ENCODE results near the gene PPDPF. TPM values are rescaled to one million over a fixed set of nuclear protein-coding genes. Genes with fewer than 3 reads are reported as not detected.

The PPDPF gene
- total and polyA plus RNA-seq, 5 experiments from 2014 or later: 47.4 to 229 (median 93.1) TPM

- no peak for ATAC-seq
- Mint-ChIP-seq H3K27ac (no peak overlapping the region), H3K4me3 (no peak overlapping the region), H3K9me3 (peaks cover 0 to 10% (median 0%) of the 10 kb centered on the region in 9 donors), H3K36me3 (no peaks in the 10 kb centered on the region), H3K27me3 (peaks cover 0 to 49% (median 14%) of the 10 kb centered on the region in 5 donors), H3K4me1 (peaks cover 0 to under 1% (median 0%) of the 10 kb centered on the region in 4 donors)
- DNase-seq: no peak
- POLR2A ChIA-PET: no interaction called here
Observed at GRCh38 chr20:63491078-63491477, 29.5 kb upstream of the PPDPF start.

GRCh38 chr20:63491635-63492230 lies 28.8 kb upstream of the PPDPF start:
- POLR2A ChIA-PET: no interaction called here
- no peak for DNase-seq
- H3K9me3 Mint-ChIP-seq: peaks cover 0 to 10% (median 0%) of the 10 kb centered on the region in 9 donors
- H3K36me3 Mint-ChIP-seq: no peaks in the 10 kb centered on the region
- H3K4me3 Mint-ChIP-seq: no peak overlapping the region
- peak overlapping the region in 1 of 10 donors; percentile 4 for H3K27ac Mint-ChIP-seq
- no peak for ATAC-seq
- H3K27me3 Mint-ChIP-seq: peaks cover 1 to 45% (median 15%) of the 10 kb centered on the region in 5 donors
- H3K4me1 Mint-ChIP-seq: peaks cover 0 to 2% (median 1%) of the 10 kb centered on the region in 4 donors

GRCh38 chr20:63492518-63492917 lies 28.0 kb upstream of the PPDPF start:
- Mint-ChIP-seq H3K36me3 (no peaks in the 10 kb centered on the region), H3K9me3 (peaks cover 0 to 10% (median 0%) of the 10 kb centered on the region in 9 donors), H3K27ac (no peak overlapping the region), H3K27me3 (peaks cover 2 to 47% (median 19%) of the 10 kb centered on the region in 5 donors), H3K4me3 (no peak overlapping the region), H3K4me1 (peaks cover 0 to 4% (median 1%) of the 10 kb centered on the region in 4 donors)
- no peak for DNase-seq
- POLR2A ChIA-PET: no interaction called here
- no peak for ATAC-seq

DNA sequence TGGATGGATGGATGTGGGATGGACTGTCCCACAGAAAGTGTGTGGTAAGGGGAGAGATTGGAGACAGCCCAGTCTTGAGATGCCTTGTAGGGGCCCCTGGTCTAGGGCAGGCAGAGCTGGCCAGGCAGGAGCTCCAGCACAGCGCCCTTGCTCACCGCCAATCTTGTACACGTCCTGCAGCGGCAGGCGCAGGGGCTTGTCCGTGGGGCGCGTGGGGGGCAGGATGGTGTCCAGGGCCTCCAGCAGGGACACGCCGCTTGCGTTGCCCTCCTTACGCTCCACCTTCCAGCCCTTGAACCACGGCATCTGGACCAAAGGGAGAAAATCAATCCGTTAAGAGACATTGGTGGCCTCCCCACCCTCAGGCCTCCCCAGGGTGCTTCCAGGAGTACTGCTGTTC lies 27.6 kb upstream of the PPDPF start:
- Mint-ChIP-seq H3K27me3 (peaks cover 3 to 49% (median 19%) of the 10 kb centered on the region in 5 donors), H3K27ac (no peak overlapping the region), H3K4me3 (no peak overlapping the region), H3K4me1 (peaks cover 0 to 4% (median 1%) of the 10 kb centered on the region in 4 donors), H3K9me3 (peaks cover 0 to 10% (median 0%) of the 10 kb centered on the region in 9 donors), H3K36me3 (no peaks in the 10 kb centered on the region)
- ATAC-seq (no peak), DNase-seq (no peak)
- POLR2A ChIA-PET: interaction anchor here (1.3 kb wide), 1 partner anchor 28 kb away, joined by 5 read pairs; the partner anchor contains the start of gene PPDPF

DNA sequence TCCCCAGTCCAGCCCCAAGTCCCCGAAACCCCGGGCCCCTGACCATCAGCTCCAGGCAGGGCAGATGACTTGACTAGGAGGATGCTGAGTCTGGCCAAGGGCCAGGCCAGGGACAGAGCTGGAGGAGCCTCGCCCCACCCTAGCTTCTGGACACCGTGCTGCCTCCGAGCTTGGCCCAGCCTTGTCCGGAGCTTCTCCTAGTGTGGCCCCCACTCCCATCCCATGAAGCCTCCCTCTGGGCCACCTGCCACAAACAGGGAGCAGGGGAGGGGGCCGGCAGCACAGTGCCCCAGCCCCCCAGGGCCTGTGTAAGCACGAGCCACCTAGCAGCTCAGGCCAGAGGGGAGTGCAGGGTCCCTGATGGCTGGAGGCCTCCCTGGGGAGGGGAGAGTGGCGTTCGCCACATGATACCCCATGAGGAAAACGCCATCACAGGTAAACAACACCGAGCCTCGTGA lies 27.0 kb upstream of the PPDPF start:
- H3K4me1 Mint-ChIP-seq: peaks cover 0 to 4% (median 1%) of the 10 kb centered on the region in 4 donors
- ATAC-seq (no peak), DNase-seq (no peak)
- H3K9me3 Mint-ChIP-seq: peaks cover 0 to 10% (median 0%) of the 10 kb centered on the region in 9 donors
- peaks cover 3 to 52% (median 19%) of the 10 kb centered on the region in 5 donors for H3K27me3 Mint-ChIP-seq
- no peaks in the 10 kb centered on the region for H3K36me3 Mint-ChIP-seq
- H3K4me3 Mint-ChIP-seq: no peak overlapping the region
- H3K27ac Mint-ChIP-seq: no peak overlapping the region
- POLR2A ChIA-PET: interaction anchor here (1.3 kb wide), 1 partner anchor 27 kb away, joined by 5 read pairs; the partner anchor contains the start of gene PPDPF

- POLR2A ChIA-PET: interaction anchor here (1.3 kb wide), 1 partner anchor 27 kb away, joined by 5 read pairs; the partner anchor contains the start of gene PPDPF
- Mint-ChIP-seq H3K36me3 (no peaks in the 10 kb centered on the region), H3K4me3 (no peak overlapping the region), H3K9me3 (peaks cover 0 to 10% (median 0%) of the 10 kb centered on the region in 9 donors), H3K27ac (no peak overlapping the region), H3K27me3 (peaks cover 3 to 50% (median 19%) of the 10 kb centered on the region in 5 donors), H3K4me1 (peaks cover 0 to 4% (median 1%) of the 10 kb centered on the region in 4 donors)
- no peak for ATAC-seq
- DNase-seq: no peak
Observed at GRCh38 chr20:63494084-63494419, 26.5 kb upstream of the PPDPF start.

DNA sequence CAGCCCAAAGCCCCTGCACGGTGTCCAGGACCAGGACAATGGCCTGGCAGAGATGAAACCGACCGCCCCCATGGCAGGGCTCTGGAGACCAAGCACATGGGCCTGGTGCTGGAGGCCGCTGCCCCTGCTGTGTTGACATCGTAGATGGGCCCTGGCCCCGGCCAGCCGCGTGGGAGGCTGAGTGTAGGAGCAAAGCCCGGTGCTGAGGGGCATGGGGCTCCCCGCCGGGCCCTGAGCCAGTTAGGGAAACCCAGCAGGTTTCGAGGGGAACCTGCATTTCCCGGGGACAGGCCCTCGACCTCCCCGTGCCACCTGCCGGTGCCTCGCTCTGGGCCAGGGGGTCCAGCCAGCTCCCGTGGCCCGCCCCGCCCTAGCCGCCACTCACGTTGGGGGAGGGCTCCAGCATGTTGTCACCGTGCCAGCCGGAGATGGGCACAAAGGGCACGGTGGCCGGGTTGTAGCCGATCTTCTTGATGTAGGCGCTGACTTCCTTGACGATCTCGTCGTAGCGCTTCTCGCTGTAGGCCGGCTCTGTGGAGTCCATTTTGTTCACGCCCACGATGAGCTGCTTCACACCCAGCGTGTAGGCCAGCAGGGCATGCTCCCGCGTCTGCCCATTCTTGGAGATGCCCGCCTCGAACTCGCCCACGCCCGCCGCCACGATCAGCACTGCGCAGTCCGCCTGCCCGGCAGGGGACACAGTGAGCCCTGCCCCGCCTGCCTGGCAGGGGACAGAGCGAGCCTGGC lies 26.0 kb upstream of the PPDPF start:
- Mint-ChIP-seq H3K4me3 (no peak overlapping the region), H3K36me3 (no peaks in the 10 kb centered on the region), H3K27ac (no peak overlapping the region), H3K9me3 (peaks cover 0 to 10% (median 0%) of the 10 kb centered on the region in 9 donors), H3K27me3 (peaks cover 3 to 49% (median 19%) of the 10 kb centered on the region in 5 donors), H3K4me1 (peaks cover 0 to 4% (median 1%) of the 10 kb centered on the region in 4 donors)
- DNase-seq (no peak), ATAC-seq (no peak)
- POLR2A ChIA-PET: no interaction called here

- no peak for ATAC-seq
- peaks cover 0 to 4% (median 1%) of the 10 kb centered on the region in 4 donors for H3K4me1 Mint-ChIP-seq
- no peak overlapping the region for H3K27ac Mint-ChIP-seq
- DNase-seq: no peak
- POLR2A ChIA-PET: no interaction called here
- peaks cover 2 to 42% (median 19%) of the 10 kb centered on the region in 5 donors for H3K27me3 Mint-ChIP-seq
- no peak overlapping the region for H3K4me3 Mint-ChIP-seq
- peaks cover 0 to 10% (median 0%) of the 10 kb centered on the region in 9 donors for H3K9me3 Mint-ChIP-seq
- no peaks in the 10 kb centered on the region for H3K36me3 Mint-ChIP-seq
Observed at GRCh38 chr20:63495167-63495720, 25.3 kb upstream of the PPDPF start.

DNA sequence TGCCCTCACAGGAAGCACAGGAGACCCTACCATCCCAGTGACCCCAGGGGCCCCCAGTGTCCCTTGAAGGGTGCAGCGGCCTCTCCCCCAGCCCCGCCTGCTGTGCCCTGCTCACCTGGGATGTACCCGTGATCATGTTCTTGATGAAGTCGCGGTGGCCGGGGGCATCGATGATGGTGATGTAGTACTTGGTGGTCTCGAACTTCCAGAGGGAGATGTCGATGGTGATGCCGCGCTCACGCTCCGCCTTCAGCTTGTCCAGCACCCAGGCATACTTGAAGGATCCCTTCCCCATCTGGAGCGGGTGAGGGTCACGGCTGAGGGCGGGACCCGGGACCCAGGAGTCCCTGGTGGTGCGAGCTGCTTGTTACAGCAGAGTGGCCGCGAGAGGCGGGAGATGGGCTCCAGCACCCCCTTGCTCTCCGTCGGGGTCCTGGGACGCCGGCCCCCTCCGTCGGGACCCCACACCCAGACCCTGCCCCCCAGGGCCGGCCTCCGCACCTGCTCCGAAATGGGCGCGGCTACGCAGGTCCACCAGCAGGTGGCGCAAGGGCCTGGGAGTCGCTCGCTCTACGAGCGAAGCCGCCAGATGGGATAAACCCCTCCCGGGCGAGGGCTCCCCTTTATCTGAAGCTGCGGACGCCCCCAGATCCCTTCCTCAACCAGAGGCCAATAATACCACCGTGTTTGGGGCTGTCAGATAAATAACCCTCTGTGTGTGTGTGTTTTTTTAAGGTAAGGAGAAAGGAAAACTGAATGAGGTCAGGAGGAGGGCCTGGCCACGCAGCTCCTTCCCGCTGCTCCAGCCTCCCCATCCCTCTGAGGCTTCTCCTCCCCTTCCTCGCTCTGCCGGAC lies 24.6 kb upstream of the PPDPF start:
- Mint-ChIP-seq H3K9me3 (peaks cover 0 to 10% (median 0%) of the 10 kb centered on the region in 9 donors), H3K4me3 (peak overlapping the region; percentile 26 to 85 (median 70))
- POLR2A ChIA-PET: interaction anchor here (0.6 to 3.0 kb wide), 3 partner anchors 23 to 563 kb away, joined by 5 to 41 read pairs (median 5); partner anchors contain the start of genes PPDPF and UCKL1

DNA sequence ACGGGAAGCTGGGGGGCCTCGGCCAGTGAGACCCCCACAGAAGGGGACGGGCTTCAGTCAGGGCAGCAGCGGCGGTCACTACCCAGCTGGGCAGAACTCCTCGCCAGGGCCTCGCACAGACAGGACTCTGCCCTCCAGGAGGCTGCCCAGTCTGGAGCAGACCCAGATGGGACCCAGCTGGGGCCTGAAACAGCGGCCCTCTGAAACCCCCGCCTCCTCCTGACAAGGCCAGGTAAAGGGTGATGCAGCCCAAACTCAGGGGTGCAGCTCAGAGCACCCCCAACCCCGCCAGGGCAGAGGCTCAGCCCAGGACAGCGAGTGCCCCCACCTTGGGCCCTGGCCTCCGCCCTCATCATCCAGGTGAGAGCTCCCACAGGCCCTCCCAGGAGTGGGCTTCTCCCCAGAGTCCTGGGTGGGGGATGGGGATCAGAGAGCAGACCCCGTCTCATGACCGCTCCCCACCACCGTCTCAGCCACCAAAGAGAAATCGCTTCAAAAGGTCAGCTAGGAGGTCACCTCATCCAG lies 23.9 kb upstream of the PPDPF start:
- Mint-ChIP-seq H3K36me3 (no peaks in the 10 kb centered on the region), H3K4me1 (peaks cover 0 to 6% (median 3%) of the 10 kb centered on the region in 4 donors), H3K4me3 (peak overlapping the region in 7 of 10 donors; percentile 15 to 78 (median 69)), H3K9me3 (peaks cover 0 to 10% (median 0%) of the 10 kb centered on the region in 9 donors), H3K27ac (peak overlapping the region in 1 of 10 donors; percentile 53), H3K27me3 (peaks cover 3 to 32% (median 14%) of the 10 kb centered on the region in 5 donors)
- POLR2A ChIA-PET: interaction anchor here (0.6 to 3.0 kb wide), 5 partner anchors 23 to 562 kb away, joined by 3 to 41 read pairs (median 5); partner anchors contain the start of genes PPDPF, PTK6 and UCKL1
- no peak for DNase-seq
- no peak for ATAC-seq

More for the DNA sequence above, 24.6 kb upstream of the PPDPF start:
- Mint-ChIP-seq H3K4me1 (peaks cover 0 to 4% (median 1%) of the 10 kb centered on the region in 4 donors), H3K27ac (peak overlapping the region in 1 of 10 donors; percentile 53), H3K36me3 (no peaks in the 10 kb centered on the region), H3K27me3 (peaks cover 2 to 37% (median 19%) of the 10 kb centered on the region in 5 donors)
- peak; percentile 56 to 87 (median 75) for DNase-seq
- ATAC-seq: peak; percentile 74 to 76

DNA sequence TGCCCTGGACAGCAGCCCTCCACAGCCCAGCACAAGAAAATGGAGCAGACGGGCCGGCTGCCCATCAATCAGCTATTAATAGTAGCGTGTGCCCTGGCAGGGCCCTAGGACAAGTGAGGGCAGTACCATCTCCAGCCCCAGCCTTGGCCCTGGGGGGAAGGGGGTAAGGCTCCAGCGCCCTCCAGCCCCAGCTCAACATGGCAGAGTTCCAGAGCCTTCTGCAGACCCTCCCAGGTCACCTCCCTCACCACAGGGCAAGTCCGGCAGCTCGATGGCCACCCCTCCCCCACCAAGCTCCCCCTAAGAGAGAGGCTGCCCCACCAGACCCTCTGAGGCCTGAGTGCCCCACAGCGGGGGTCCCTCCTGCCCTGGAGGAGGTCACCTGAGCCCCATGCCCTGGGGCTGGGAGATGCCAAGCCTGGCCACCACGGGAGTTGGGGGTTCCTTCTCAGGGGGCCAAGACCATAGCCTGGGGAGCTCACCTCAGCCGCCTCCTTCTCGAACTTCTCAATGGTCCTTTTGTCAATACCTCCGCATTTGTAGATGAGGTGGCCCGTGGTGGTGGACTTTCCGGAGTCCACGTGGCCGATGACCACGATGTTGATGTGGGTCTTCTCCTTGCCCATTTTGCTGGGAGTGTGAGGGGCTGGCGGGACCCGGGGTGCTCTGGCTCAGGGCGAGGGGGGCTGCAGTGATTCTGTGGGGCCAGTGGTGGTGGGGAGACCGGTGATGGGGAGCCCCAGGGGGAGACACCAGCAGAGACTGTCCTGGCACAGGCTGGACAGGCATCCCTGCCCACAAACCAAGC lies 23.2 kb upstream of the PPDPF start:
- Mint-ChIP-seq H3K27ac (peak overlapping the region in 1 of 10 donors; percentile 53), H3K9me3 (peaks cover 0 to 4% (median 0%) of the 10 kb centered on the region in 9 donors), H3K36me3 (no peaks in the 10 kb centered on the region), H3K4me1 (peaks cover 0 to 6% (median 3%) of the 10 kb centered on the region in 4 donors), H3K27me3 (peaks cover 3 to 27% (median 10%) of the 10 kb centered on the region in 5 donors), H3K4me3 (peak overlapping the region in 7 of 10 donors; percentile 18 to 68 (median 50))
- ATAC-seq (no peak), DNase-seq (no peak)
- POLR2A ChIA-PET: interaction anchor here (0.8 to 3.0 kb wide), 4 partner anchors 22 to 459 kb away, joined by 3 to 41 read pairs (median 4); partner anchors contain the start of genes PPDPF, PTK6 and UCKL1
